ENCODE results near the gene C16orf46. TPM values are rescaled to one million over a fixed set of nuclear protein-coding genes. Genes with fewer than 3 reads are reported as not detected.
"Not testable (repeated sequence)": the region's sequence is repeated elsewhere in the genome, so short reads cannot be mapped to it uniquely, and the experiment has no call there.

The C16orf46 gene
- 0.48 and 0.80 TPM in 2 replicates for total RNA-seq (2014; rRNA removed; shearing (Covaris generic))

- DNase-seq (ENCODE audit: low spot score): peak; percentile 96
These were observed at the start of gene C16orf46 for GRCh38 chr16:81077076-81077940. C16orf46 (minus strand) TSS chr16:81077238; CDS start chr16:81063955, 13,283 bp downstream.

GRCh38 chr16:81123092-81123852 is 46.2 kb upstream of the C16orf46 start:
- no peak for DNase-seq (ENCODE audit: low spot score)

- no peak for DNase-seq (ENCODE audit: low spot score)
These were observed 44.5 kb upstream of the C16orf46 start for GRCh38 chr16:81121474-81121990.

GRCh38 chr16:81117436-81117835 is 40.4 kb upstream of the C16orf46 start:
- DNase-seq (ENCODE audit: low spot score): no peak

- no peak for DNase-seq (ENCODE audit: low spot score)
These were observed 39.2 kb upstream of the C16orf46 start for GRCh38 chr16:81116285-81116684.

- DNase-seq (ENCODE audit: low spot score): no peak
These were observed 35.4 kb upstream of the C16orf46 start for GRCh38 chr16:81112453-81112852.

- not testable (repeated sequence) for DNase-seq (ENCODE audit: low spot score)
These were observed 32.2 kb upstream of the C16orf46 start for GRCh38 chr16:81109274-81109673.

GRCh38 chr16:81107511-81107910 is 30.5 kb upstream of the C16orf46 start:
- DNase-seq (ENCODE audit: low spot score): no peak

- no peak for DNase-seq (ENCODE audit: low spot score)
These were observed 29.9 kb upstream of the C16orf46 start for GRCh38 chr16:81106826-81107503.

GRCh38 chr16:81105946-81106345 is 28.9 kb upstream of the C16orf46 start:
- no peak for DNase-seq (ENCODE audit: low spot score)

- no peak for DNase-seq (ENCODE audit: low spot score)
These were observed 24.7 kb upstream of the C16orf46 start for GRCh38 chr16:81101702-81102101.

GRCh38 chr16:81099958-81100357 is 22.9 kb upstream of the C16orf46 start:
- DNase-seq (ENCODE audit: low spot score): no peak

- no peak for DNase-seq (ENCODE audit: low spot score)
These were observed 20.2 kb upstream of the C16orf46 start for GRCh38 chr16:81097230-81097629.

GRCh38 chr16:81096715-81097208 is 19.7 kb upstream of the C16orf46 start:
- no peak for DNase-seq (ENCODE audit: low spot score)

GRCh38 chr16:81095953-81096714 is 19.1 kb upstream of the C16orf46 start, which contains the start of gene GCSH:
GCSH (minus strand) TSS chr16:81096395; CDS start chr16:81096278, 117 bp downstream.
- peak; percentile 99 for DNase-seq (ENCODE audit: low spot score)

- DNase-seq (ENCODE audit: low spot score): no peak
These were observed 18.6 kb upstream of the C16orf46 start for GRCh38 chr16:81095653-81095952.

- no peak for DNase-seq (ENCODE audit: low spot score)
These were observed 17.8 kb upstream of the C16orf46 start for GRCh38 chr16:81094771-81095251.

- DNase-seq (ENCODE audit: low spot score): no peak
These were observed 11.8 kb upstream of the C16orf46 start for GRCh38 chr16:81088836-81089235.

- DNase-seq (ENCODE audit: low spot score): no peak
These were observed 4.0 kb upstream of the C16orf46 start for GRCh38 chr16:81081014-81081413.

- DNase-seq (ENCODE audit: low spot score): no peak
These were observed 3.2 kb upstream of the C16orf46 start for GRCh38 chr16:81080233-81080632.

GRCh38 chr16:81076566-81077075 is 417 bp downstream of the C16orf46 start:
- peak; percentile 72 for DNase-seq (ENCODE audit: low spot score)
